HepG2 (cell line): ENCODE results near the gene AGXT. TPM values are rescaled to one million over a fixed set of nuclear protein-coding genes. Genes with fewer than 3 reads are reported as not detected.

Source experiments
- CENPBD1 ChIP-seq: sonication (generic); formaldehyde crosslinking; IDR thresholded peaks from 2 replicates; pipeline ENCODE4 v1.8.0; 2022; ENCODE audit warnings: missing genetic modification reagents, low read depth, mild to moderate bottlenecking, borderline replicate concordance
- GZF1 ChIP-seq: sonication (generic); formaldehyde crosslinking; IDR thresholded peaks from 2 replicates; pipeline ENCODE4 v1.5.1; 2020; ENCODE audit warnings: mild to moderate bottlenecking, missing genetic modification reagents
- MNT ChIP-seq: fragments of 450-650 bp; IDR thresholded peaks from 2 replicates; pipeline ENCODE4 v1.6.1; 2016
- MXD1 ChIP-seq: sonication (generic); formaldehyde crosslinking; IDR thresholded peaks from 2 replicates; pipeline ENCODE4 v1.4.0; 2020; ENCODE audit warnings: mild to moderate bottlenecking, missing genetic modification reagents
- MZF1 ChIP-seq: sonication (generic); formaldehyde crosslinking; IDR thresholded peaks from 2 replicates; pipeline ENCODE4 v1.8.1; 2023; ENCODE audit warnings: mild to moderate bottlenecking, missing genetic modification reagents, borderline replicate concordance
- NFE2L1 ChIP-seq: sonication (generic); formaldehyde crosslinking; IDR thresholded peaks from 2 replicates; pipeline ENCODE4 v1.4.0; 2020; ENCODE audit warnings: missing genetic modification reagents, mild to moderate bottlenecking, borderline replicate concordance
- NFKB2 ChIP-seq: sonication (generic); formaldehyde crosslinking; IDR thresholded peaks from 2 replicates; pipeline ENCODE4 v1.4.0; 2020; ENCODE audit warnings: missing genetic modification reagents, borderline replicate concordance
- POLR2A ChIP-seq, 2 experiments: IDR thresholded peaks; 2 replicates each; pipeline ENCODE4 v1.6.1; 2011; ENCODE audit warnings: low read depth in 2 of 2, low read length in 2 of 2, mild to moderate bottlenecking in 1 of 2, moderate library complexity in 1 of 2; ENCODE audit not compliant: insufficient read depth in 1 of 2
- RXRB ChIP-seq: IDR thresholded peaks from 2 replicates; pipeline ENCODE4 v1.6.1; 2016; ENCODE audit warnings: borderline replicate concordance, missing genetic modification reagents, missing compliant biosample characterization
- TCF7L2 ChIP-seq: IDR thresholded peaks from 2 replicates; pipeline ENCODE4 v1.6.1; 2011; ENCODE audit warnings: mild to moderate bottlenecking, low read depth, low read length, moderate library complexity
- ZBTB37 ChIP-seq: sonication (generic); formaldehyde crosslinking; IDR thresholded peaks from 2 replicates; pipeline ENCODE4 v1.4.0; 2020; ENCODE audit warnings: mild to moderate bottlenecking, missing genetic modification reagents
- ZBTB49 ChIP-seq: sonication (generic); formaldehyde crosslinking; IDR thresholded peaks from 2 replicates; pipeline ENCODE4 v1.4.0; 2020; ENCODE audit warnings: missing genetic modification reagents, borderline replicate concordance
- ZFP36L2 ChIP-seq: sonication (generic); formaldehyde crosslinking; IDR thresholded peaks from 2 replicates; pipeline ENCODE4 v1.4.0; 2020; ENCODE audit warnings: missing genetic modification reagents
- ZNF251 ChIP-seq: sonication (generic); formaldehyde crosslinking; IDR thresholded peaks from 2 replicates; pipeline ENCODE4 v1.9.0; 2021; ENCODE audit warnings: mild to moderate bottlenecking, missing genetic modification reagents
- ZNF644 ChIP-seq: IDR thresholded peaks from 2 replicates; pipeline ENCODE4 v1.6.1; 2016; ENCODE audit warnings: low read depth
- ZNF691 ChIP-seq: sonication (generic); formaldehyde crosslinking; IDR thresholded peaks from 2 replicates; pipeline ENCODE4 v1.4.0; 2020; ENCODE audit warnings: missing genetic modification reagents, low read depth, mild to moderate bottlenecking, borderline replicate concordance
- ZNF746 ChIP-seq: sonication (generic); formaldehyde crosslinking; IDR thresholded peaks from 2 replicates; pipeline ENCODE4 v1.8.0; 2022; ENCODE audit warnings: mild to moderate bottlenecking, missing genetic modification reagents
- ZNF775 ChIP-seq: sonication (generic); formaldehyde crosslinking; IDR thresholded peaks from 2 replicates; pipeline ENCODE4 v1.4.0; 2020; ENCODE audit warnings: missing genetic modification reagents, mild to moderate bottlenecking, moderate library complexity, borderline replicate concordance
- polyA plus RNA-seq, 8 experiments: library from polyadenylated mRNA; depleted of rRNA in 3 of 8; stranded (reverse) in 7 of 8; unstranded in 1 of 8; fragments of >200 nt; fragmentation: Illumina TruSeq in 4 of 8; extraction: Trizol in 4 of 8; gene quantifications; 2 replicates each; pipeline versions ENCODE4 v1.2.1 to v1.2.3, GENCODE V29; 2011 to 2016; ENCODE audit warnings: low read depth in 4 of 8, missing spikeins in 1 of 8, mixed read lengths in 1 of 8; ENCODE audit not compliant: insufficient read depth in 1 of 8
- total RNA-seq, 5 experiments: library from RNA; depleted of rRNA; stranded (reverse); fragments of >200 nt; fragmentation: Illumina TruSeq; extraction: Trizol; gene quantifications; 2 replicates each; pipeline ENCODE4 v1.2.3, GENCODE V29; 2016; ENCODE audit warnings: low read depth in 1 of 5

Gene AGXT
- total and polyA plus RNA-seq, 2 of the 13 experiments (the other 11 are each of a cell fraction or from before 2014, with no cell fraction given), result 41.9 to 96.1 TPM

- TF ChIP-seq ZNF691 (CRISPR knock-in tag), result no peak
- TF ChIP-seq TCF7L2, result no peak
- TF ChIP-seq ZBTB49 (CRISPR knock-in tag), result no peak
- TF ChIP-seq MZF1 (CRISPR knock-in tag), result no peak
- no peak for TF ChIP-seq ZNF746 (CRISPR knock-in tag)
- TF ChIP-seq MXD1, result no peak
- TF ChIP-seq ZBTB37, result no peak
- no peak for TF ChIP-seq NFKB2 (CRISPR knock-in tag)
- TF ChIP-seq ZNF775 (CRISPR knock-in tag), result no peak
- TF ChIP-seq NFE2L1 (CRISPR knock-in tag), result no peak
- no peak for TF ChIP-seq ZNF251 (CRISPR knock-in tag)
- TF ChIP-seq ZFP36L2 (CRISPR knock-in tag), result no peak
- TF ChIP-seq MNT, result no peak
- TF ChIP-seq ZNF644 (CRISPR knock-in tag), result no peak
- no peak for TF ChIP-seq RXRB (CRISPR knock-in tag)
- TF ChIP-seq GZF1, result 0 out of 2 replicates have a peak, but pooled peaks have one; percentile 39
- TF ChIP-seq POLR2A (IDR thresholded peaks at IDR 0.05; ENCODE audit: insufficient read depth in 1 of 2, low read depth in 2 of 2, low read length in 2 of 2), result no peak
- no peak for TF ChIP-seq CENPBD1 (CRISPR knock-in tag)
Measured at GRCh38 chr2:240875228-240876034, 6.8 kb downstream of the AGXT start (continued).
